Measurements from ENCODE around the gene NPAS4. TPM values are rescaled to one million over a fixed set of nuclear protein-coding genes. Genes with fewer than 3 reads are reported as not detected.

Gene NPAS4
- total RNA-seq, 4 donors from 2014 or later = 0.38 TPM; not detected in 3

DNA sequence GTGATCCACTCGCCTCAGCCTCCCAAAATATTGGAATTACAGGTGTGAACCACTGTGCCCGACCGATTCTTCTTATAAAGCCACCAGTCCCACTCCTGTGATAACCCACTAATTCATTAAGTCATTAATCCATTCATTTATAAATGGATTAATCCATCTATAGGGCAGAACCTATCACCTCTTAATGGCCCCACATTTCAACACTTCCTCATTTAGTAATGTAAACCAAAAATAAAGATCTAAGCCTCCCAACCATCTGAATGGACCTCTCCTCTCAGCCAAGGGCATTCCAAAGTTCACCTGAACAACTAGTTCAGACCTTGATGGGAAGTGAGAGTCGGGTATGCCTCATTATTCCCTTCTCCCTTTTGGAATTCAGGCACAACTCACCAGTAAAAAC lies 27.7 kb downstream of the NPAS4 start:
- Histone ChIP-seq H3K27ac (no peak overlapping the region), H3K36me3 (no peaks in the 10 kb centered on the region), H3K27me3 (no peaks in the 10 kb centered on the region), H3K4me1 (no peaks in the 10 kb centered on the region), H3K9me3 (peaks cover 0 to 2% (median 0%) of the 10 kb centered on the region in 3 donors), H3K4me3 (no peak overlapping the region)
- no peak for TF ChIP-seq POLR2A (IDR thresholded peaks at IDR 0.05)
- TF ChIP-seq, protein P1, sequence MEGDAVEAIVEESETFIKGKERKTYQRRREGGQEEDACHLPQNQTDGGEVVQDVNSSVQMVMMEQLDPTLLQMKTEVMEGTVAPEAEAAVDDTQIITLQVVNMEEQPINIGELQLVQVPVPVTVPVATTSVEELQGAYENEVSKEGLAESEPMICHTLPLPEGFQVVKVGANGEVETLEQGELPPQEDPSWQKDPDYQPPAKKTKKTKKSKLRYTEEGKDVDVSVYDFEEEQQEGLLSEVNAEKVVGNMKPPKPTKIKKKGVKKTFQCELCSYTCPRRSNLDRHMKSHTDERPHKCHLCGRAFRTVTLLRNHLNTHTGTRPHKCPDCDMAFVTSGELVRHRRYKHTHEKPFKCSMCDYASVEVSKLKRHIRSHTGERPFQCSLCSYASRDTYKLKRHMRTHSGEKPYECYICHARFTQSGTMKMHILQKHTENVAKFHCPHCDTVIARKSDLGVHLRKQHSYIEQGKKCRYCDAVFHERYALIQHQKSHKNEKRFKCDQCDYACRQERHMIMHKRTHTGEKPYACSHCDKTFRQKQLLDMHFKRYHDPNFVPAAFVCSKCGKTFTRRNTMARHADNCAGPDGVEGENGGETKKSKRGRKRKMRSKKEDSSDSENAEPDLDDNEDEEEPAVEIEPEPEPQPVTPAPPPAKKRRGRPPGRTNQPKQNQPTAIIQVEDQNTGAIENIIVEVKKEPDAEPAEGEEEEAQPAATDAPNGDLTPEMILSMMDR (IDR thresholded peaks at IDR 0.05) = no peak
- intact Hi-C loops (cut with DNase I) = no loop called here
- WGBS, 2 donors = 70 to 74% methylated on average over 4 of the region's 4 CpGs
- DNase-seq = no peak

DNA sequence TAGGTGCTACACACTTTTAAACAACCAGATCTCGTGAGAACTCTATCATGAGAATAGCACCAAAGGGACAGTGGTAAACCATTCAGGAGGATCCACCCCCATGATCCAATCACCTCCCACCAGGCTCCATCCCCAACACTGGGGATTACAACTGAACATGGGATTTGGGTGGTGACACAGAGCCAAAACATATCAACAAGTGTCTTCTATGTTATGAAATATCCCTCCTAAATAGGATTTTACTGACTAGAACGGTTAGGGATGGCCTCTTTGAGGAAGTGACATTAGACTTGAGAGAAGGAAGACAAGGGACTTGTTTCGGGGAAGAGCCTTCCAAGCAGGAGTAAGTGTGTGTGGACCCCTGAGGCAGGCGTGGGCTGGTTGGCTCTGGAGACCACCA lies 29.7 kb downstream of the NPAS4 start:
- H3K9me3 ChIP-seq = no peaks in the 10 kb centered on the region
- no peak overlapping the region for H3K4me3 ChIP-seq
- intact Hi-C loops (cut with DNase I) = no loop called here
- 58 to 61% methylated on average over 4 of the region's 4 CpGs for WGBS, 2 donors
- peaks cover 0 to 1% (median 0%) of the 10 kb centered on the region in 4 donors for H3K27me3 ChIP-seq
- DNase-seq = no peak
- no peak overlapping the region for H3K27ac ChIP-seq
- H3K4me1 ChIP-seq = no peaks in the 10 kb centered on the region
- TF ChIP-seq, protein P1 (IDR thresholded peaks at IDR 0.05) = no peak
- TF ChIP-seq POLR2A (IDR thresholded peaks at IDR 0.05) = no peak
- H3K36me3 ChIP-seq = no peaks in the 10 kb centered on the region

DNA sequence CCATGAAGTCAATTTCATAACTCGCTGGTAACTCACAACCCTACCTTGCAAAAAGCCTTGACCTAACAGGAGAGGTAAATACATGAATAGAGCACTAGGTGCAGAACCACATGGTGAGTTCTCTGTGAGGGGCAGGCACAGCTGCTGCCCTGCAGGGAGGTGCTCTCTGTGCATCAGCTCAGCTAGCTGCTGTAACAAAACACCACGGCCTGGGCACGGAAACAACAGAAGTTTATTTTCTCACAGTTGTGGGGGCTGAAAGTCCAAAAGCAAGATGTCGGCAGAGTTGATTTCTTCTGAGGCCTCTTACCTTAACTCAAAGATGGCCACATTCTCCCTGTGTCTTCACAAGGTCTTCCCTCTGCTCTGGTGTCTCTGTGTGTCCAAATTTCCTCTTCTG lies 30.8 kb downstream of the NPAS4 start:
- H3K27ac ChIP-seq = no peak overlapping the region
- peaks cover 0 to 6% (median 0%) of the 10 kb centered on the region in 4 donors for H3K27me3 ChIP-seq
- no peak overlapping the region for H3K4me3 ChIP-seq
- whole genome bisulfite sequencing, 2 donors = 82 to 85% methylated on average over 4 of the region's 4 CpGs
- H3K9me3 ChIP-seq = no peaks in the 10 kb centered on the region
- no peak for DNase-seq
- no peaks in the 10 kb centered on the region for H3K4me1 ChIP-seq
- H3K36me3 ChIP-seq = no peaks in the 10 kb centered on the region
- intact Hi-C loops (cut with DNase I) = no loop called here
- TF ChIP-seq, protein P1 (IDR thresholded peaks at IDR 0.05) = no peak
- no peak for TF ChIP-seq POLR2A (IDR thresholded peaks at IDR 0.05)

GRCh38 chr11:66454247-66454646 lies 33.4 kb downstream of the NPAS4 start:
- DNase-seq = no peak
- intact Hi-C loops (cut with DNase I) = no loop called here
- Histone ChIP-seq H3K4me3 (no peak overlapping the region), H3K4me1 (no peaks in the 10 kb centered on the region), H3K36me3 (no peaks in the 10 kb centered on the region), H3K27me3 (peaks cover 0 to 6% (median 0%) of the 10 kb centered on the region in 4 donors), H3K27ac (peak overlapping the region in 2 of 4 donors; percentile 15 to 58), H3K9me3 (no peaks in the 10 kb centered on the region)
- WGBS, 2 donors = 10 to 19% methylated on average over 6 of the region's 6 CpGs
- TF ChIP-seq, protein P1 (IDR thresholded peaks at IDR 0.05) = no peak
- TF ChIP-seq POLR2A (IDR thresholded peaks at IDR 0.05) = no peak

- WGBS, 2 donors = 48 to 57% methylated on average over 3 of the region's 3 CpGs
- Histone ChIP-seq H3K4me1 (no peaks in the 10 kb centered on the region), H3K27ac (peak overlapping the region in 2 of 4 donors; percentile 15 to 58), H3K4me3 (no peak overlapping the region), H3K27me3 (peaks cover 0 to 6% (median 0%) of the 10 kb centered on the region in 4 donors), H3K9me3 (no peaks in the 10 kb centered on the region), H3K36me3 (no peaks in the 10 kb centered on the region)
- TF ChIP-seq, protein P1 (IDR thresholded peaks at IDR 0.05) = no peak
- TF ChIP-seq POLR2A (IDR thresholded peaks at IDR 0.05) = no peak
- no peak for DNase-seq
- intact Hi-C loops (cut with DNase I) = no loop called here
These were observed 34.0 kb downstream of the NPAS4 start for GRCh38 chr11:66454828-66455227.

Data from esophagus squamous epithelium (tissue), 5 donors.